NB4 (cell line): Measurements from ENCODE around the gene UROS.

ENCODE experiments used
- POLR2A ChIP-seq: IDR thresholded peaks from 2 replicates; pipeline ENCODE4 v1.6.1; 2011; ENCODE audit warnings: mild to moderate bottlenecking; ENCODE audit not compliant: insufficient read length; ENCODE audit errors: extremely low read depth
- TF ChIP-seq, protein P1 (sequence below): IDR thresholded peaks from one replicate; pipeline ENCODE4 v1.5.1; 2012; ENCODE audit warnings: low read depth, low read length

DNA sequence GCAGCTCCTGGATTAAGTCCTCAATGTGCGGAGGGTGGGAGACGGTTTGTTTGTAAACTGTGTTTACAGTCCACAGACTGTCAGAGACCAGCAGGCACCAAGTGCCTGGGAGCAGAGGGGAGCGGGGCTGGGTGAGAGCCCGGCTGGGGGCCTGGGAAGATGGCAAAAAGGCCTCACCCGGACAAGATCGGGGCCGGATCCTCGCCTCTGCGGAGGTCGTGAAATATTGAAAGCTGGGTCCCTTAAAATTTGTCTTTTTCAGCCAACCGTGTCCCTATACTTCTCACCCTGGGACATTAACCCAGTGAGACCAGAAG, 50.2 kb downstream of the UROS start:
- TF ChIP-seq, protein P1, sequence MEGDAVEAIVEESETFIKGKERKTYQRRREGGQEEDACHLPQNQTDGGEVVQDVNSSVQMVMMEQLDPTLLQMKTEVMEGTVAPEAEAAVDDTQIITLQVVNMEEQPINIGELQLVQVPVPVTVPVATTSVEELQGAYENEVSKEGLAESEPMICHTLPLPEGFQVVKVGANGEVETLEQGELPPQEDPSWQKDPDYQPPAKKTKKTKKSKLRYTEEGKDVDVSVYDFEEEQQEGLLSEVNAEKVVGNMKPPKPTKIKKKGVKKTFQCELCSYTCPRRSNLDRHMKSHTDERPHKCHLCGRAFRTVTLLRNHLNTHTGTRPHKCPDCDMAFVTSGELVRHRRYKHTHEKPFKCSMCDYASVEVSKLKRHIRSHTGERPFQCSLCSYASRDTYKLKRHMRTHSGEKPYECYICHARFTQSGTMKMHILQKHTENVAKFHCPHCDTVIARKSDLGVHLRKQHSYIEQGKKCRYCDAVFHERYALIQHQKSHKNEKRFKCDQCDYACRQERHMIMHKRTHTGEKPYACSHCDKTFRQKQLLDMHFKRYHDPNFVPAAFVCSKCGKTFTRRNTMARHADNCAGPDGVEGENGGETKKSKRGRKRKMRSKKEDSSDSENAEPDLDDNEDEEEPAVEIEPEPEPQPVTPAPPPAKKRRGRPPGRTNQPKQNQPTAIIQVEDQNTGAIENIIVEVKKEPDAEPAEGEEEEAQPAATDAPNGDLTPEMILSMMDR = no peak
- TF ChIP-seq POLR2A = no peak
